Activated T-helper 2 cell treated with anti-CD3 and anti-CD28 coated beads, Interferon-gamma antibody, Interleukin-2, Interleukin-4, amounts not matched to agents 10 μg/mL and 5 μg/mL and 100 μg/mL, durations not matched to agents 14 hours and 24 hours and 36 hours (primary cell): ENCODE measurements around the gene CACNG4. TPM values are rescaled to one million over a fixed set of nuclear protein-coding genes. Genes with fewer than 3 reads are reported as not detected.
"Not testable (repeated sequence)": the region's sequence is repeated elsewhere in the genome, so short reads cannot be mapped to it uniquely, and the experiment has no call there.

Experiments
- DNase-seq: peaks from one replicate; pipeline ENCODE4 v3.0.0; 2021; ENCODE audit warnings: low spot score
- H3K27ac Mint-ChIP-seq: one replicate; pipeline ENCODE4 v1.8.0; 2021; ENCODE audit warnings: mixed read lengths
- H3K27me3 Mint-ChIP-seq: one replicate; pipeline ENCODE4 v1.8.0; 2021; ENCODE audit warnings: low read depth, mixed read lengths
- H3K36me3 Mint-ChIP-seq: one replicate; pipeline ENCODE4 v1.8.0; 2021; ENCODE audit warnings: low read depth, mixed read lengths
- H3K4me1 Mint-ChIP-seq: one replicate; pipeline ENCODE4 v1.8.0; 2021; ENCODE audit warnings: low read depth, mixed read lengths
- H3K4me3 Mint-ChIP-seq: one replicate; pipeline ENCODE4 v1.8.0; 2021; ENCODE audit warnings: low read depth, mild to moderate bottlenecking, moderate library complexity, mixed read lengths
- H3K9me3 Mint-ChIP-seq: one replicate; pipeline ENCODE4 v1.8.0; 2021; ENCODE audit warnings: mixed read lengths
- intact Hi-C: fragments of 100-400 bp; cut with micrococcal nuclease; formaldehyde crosslinking; loops from one replicate; pipeline ENCODE4 v1.15.1; 2023
- total RNA-seq: library from RNA; stranded (reverse); gene quantifications from 2 replicates; pipeline ENCODE4 v1.2.3, GENCODE V29; 2022

Gene CACNG4
- total RNA-seq, 1 donor from 2014 or later, result not detected

DNA sequence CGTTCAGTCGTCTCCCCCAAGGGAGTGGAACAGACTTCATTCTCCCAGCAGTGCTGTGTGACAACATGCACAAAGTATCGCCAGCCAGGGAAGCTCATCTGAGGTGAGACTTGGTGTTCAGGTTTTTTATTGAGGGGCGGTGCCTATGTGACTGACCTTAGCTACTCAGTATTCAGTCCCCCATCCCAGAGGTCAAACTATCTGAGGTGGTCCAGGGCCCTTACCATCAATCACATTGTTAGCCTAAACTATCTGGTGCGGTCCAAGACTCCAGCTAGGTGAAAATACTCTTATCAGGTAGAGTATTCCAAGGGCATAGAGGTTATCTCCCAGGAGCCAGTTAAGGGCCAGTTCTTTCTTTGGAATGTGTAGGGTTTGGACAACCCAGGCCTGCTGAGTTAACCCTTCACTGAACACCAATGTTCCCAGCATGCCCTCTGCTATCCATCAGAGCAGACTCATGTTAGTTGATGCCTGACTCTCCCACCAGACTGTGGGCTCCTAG is 74.4 kb downstream of the CACNG4 start:
- intact Hi-C loops, result no loop called here
- H3K9me3 Mint-ChIP-seq, result no peaks in the 10 kb centered on the region
- no peaks in the 10 kb centered on the region for H3K36me3 Mint-ChIP-seq
- no peak for DNase-seq
- no peak overlapping the region for H3K4me3 Mint-ChIP-seq
- peaks cover 4% of the 10 kb centered on the region for H3K4me1 Mint-ChIP-seq
- H3K27ac Mint-ChIP-seq, result no peak overlapping the region
- H3K27me3 Mint-ChIP-seq, result no peaks in the 10 kb centered on the region

GRCh38 chr17:67040652-67041051 is 76.1 kb downstream of the CACNG4 start:
- Mint-ChIP-seq H3K36me3 (no peaks in the 10 kb centered on the region), H3K27ac (no peak overlapping the region), H3K4me1 (peaks cover 1% of the 10 kb centered on the region), H3K4me3 (no peak overlapping the region), H3K9me3 (no peaks in the 10 kb centered on the region), H3K27me3 (no peaks in the 10 kb centered on the region)
- DNase-seq, result no peak
- intact Hi-C loops, result no loop called here

DNA sequence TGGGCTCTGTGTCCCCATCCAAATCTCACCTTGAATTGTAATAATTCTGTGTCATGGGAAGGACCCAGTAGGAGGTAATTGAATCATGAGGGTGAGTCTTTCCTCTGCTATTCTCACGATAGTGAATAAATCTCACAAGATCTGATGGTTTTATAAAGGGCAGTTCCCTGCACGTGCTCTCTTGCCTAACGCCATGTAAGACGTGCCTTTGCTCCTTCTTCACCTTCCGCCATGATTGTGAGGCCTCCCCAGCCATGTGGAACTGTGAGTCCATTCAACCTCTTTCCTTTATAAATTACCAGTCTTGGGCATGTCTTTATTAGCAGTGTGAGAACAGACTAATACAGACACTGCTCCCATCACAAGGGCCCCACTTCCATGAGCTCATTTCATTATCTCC is 76.6 kb downstream of the CACNG4 start:
- H3K36me3 Mint-ChIP-seq, H3K9me3 Mint-ChIP-seq, H3K4me1 Mint-ChIP-seq, DNase-seq, H3K4me3 Mint-ChIP-seq, H3K27ac Mint-ChIP-seq, intact Hi-C loops, H3K27me3 Mint-ChIP-seq: not testable (repeated sequence)

GRCh38 chr17:67041531-67041930 is 77.0 kb downstream of the CACNG4 start:
- Mint-ChIP-seq H3K27ac (no peak overlapping the region), H3K36me3 (no peaks in the 10 kb centered on the region), H3K4me1 (no peaks in the 10 kb centered on the region), H3K9me3 (no peaks in the 10 kb centered on the region), H3K27me3 (no peaks in the 10 kb centered on the region), H3K4me3 (no peak overlapping the region)
- DNase-seq, result no peak
- intact Hi-C loops, result no loop called here

DNA sequence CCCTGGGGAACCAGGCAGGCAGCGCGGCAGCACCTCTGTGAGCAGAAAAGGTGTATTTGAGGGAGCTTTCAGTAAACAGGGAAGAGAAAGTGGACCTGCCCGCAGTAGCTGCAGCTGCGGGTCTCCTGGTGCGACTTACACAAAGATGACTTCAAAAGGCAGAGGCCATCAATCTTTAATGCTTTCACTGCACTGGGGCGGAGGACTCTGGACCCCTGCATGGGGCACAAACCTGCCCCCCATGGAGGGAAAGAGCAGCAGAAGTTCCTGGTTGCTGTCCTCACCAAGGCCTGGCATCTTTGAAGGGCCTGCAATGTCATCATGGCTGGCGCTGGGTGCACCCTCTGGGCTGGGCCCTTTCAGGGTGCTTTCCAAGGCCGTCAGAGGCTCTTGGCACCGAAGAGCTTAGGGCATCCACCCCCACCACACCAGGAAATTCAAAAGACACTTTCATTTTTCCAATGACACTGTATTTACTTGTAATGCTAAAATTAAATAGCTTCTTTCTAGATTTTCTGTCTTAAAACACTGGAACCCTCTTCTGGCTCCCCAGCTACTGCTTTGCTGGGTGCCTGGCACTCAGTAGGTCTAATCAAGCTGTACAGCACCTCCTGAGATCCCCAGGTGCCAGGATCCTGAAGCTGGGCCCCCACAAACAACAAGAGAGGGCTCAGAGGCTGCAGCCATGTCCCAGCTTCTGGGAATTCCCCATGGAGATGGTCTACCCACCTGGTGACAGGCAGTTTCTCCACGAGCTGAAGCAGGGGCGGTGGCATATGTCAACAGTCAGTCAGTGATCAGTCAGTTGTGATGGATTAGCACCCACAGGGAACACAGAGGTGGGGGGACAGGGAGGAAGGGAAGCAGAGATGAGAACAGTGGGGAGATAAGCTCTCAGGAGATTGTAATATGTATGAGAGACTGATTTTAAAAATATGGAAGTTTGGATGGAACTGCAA is 77.7 kb downstream of the CACNG4 start:
- Mint-ChIP-seq H3K27ac (no peak overlapping the region), H3K36me3 (no peaks in the 10 kb centered on the region), H3K9me3 (no peaks in the 10 kb centered on the region), H3K4me3 (no peak overlapping the region), H3K4me1 (no peaks in the 10 kb centered on the region), H3K27me3 (peaks cover 1% of the 10 kb centered on the region)
- DNase-seq, result no peak
- intact Hi-C loops, result no loop called here

DNA sequence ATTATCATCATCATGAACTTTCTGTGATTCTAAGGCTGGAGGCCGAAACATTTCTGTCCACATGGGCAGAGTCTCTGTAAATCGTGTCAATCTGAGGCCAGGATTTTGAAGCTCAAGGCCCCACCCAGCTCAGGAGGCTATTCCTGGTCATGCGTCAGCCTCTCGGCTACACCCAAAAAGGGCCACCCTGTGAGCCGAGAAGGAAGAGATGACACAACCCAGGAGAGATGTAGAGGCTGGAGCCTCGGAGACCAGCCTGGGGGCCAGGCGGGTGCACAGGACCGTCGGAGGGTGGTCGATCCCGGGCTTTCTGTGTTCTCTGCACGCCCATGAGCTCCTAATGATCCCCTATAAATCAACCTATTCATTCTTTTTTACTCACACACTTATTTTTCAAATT is 78.8 kb downstream of the CACNG4 start:
- no peak overlapping the region for H3K4me3 Mint-ChIP-seq
- peaks cover 9% of the 10 kb centered on the region for H3K9me3 Mint-ChIP-seq
- peaks cover 1% of the 10 kb centered on the region for H3K27me3 Mint-ChIP-seq
- no peak overlapping the region for H3K27ac Mint-ChIP-seq
- H3K36me3 Mint-ChIP-seq, result no peaks in the 10 kb centered on the region
- no peaks in the 10 kb centered on the region for H3K4me1 Mint-ChIP-seq
- intact Hi-C loops, result no loop called here
- no peak for DNase-seq

DNA sequence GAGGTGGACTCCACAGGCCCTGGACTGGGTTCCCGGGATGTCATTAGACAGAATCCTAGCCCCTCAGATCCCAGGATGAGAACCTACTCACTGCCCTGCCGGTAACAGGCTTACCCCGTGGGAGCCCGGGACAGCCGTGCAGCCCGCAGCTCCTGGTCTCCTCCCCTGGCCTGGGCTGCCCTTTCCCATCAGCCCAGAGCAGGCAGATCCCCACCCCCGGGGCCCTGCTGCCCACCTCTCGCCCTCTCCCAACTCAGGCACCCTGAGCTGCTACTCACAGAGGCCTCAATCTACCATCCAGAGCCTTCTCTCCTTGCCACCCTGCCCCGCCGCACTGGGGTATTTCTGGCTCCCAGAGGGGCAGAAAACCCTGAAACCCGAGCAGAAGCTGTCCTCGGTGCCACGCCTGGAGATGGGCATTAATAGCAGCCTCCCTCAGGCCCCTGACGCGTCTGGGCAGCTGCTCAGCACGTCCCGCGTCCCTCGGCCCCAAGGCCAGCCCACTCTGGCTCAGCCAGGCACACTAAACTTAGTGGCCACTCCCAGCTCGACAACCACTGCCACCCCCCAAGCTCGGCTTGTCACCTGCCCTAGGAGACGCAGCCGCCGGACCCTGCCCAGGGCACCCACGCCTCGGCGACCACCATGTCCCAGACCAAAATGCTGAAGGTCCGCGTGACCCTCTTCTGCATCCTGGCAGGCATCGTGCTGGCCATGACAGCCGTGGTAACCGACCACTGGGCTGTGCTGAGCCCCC is 79.7 kb downstream of the CACNG4 start, which contains the start of gene CACNG1:
Gene CACNG1 (plus strand): TSS at position 539 of the 757 bp plus-strand sequence. CDS start 107 bp downstream, at position 646.
- Mint-ChIP-seq H3K9me3 (peaks cover 18% of the 10 kb centered on the region), H3K4me3 (no peak within 1 kb of the TSS), H3K36me3 (no peaks in the 10 kb centered on the region), H3K27me3 (peaks cover 1% of the 10 kb centered on the region), H3K27ac (no peak within 1 kb of the TSS), H3K4me1 (no peaks in the 10 kb centered on the region)
- no peak for DNase-seq
- intact Hi-C loops, result no loop called here

DNA sequence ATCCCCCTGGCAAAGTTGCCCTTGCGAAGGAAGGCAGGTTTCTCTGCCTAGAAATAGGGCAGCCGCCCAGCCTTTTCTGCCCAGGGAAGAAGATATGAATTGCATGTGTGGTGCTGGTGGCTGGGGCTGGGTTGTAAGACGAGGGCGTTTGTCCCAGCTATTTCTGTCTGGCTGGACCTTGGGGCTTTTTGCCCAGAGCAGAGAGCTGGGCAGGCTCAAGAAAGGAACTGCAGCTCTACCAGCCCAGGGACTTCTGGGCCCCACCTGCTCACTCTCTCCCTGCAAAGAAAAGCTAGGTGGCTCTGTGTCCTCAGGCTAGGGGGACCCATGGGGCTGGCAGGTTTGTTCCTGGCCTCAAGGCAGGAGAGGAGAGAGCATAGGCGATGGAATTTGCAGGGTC is 80.4 kb downstream of the CACNG4 start:
- H3K4me1 Mint-ChIP-seq, result no peaks in the 10 kb centered on the region
- intact Hi-C loops, result no loop called here
- H3K4me3 Mint-ChIP-seq, result no peak overlapping the region
- peaks cover 23% of the 10 kb centered on the region for H3K9me3 Mint-ChIP-seq
- no peaks in the 10 kb centered on the region for H3K36me3 Mint-ChIP-seq
- DNase-seq, result no peak
- peaks cover 1% of the 10 kb centered on the region for H3K27me3 Mint-ChIP-seq
- no peak overlapping the region for H3K27ac Mint-ChIP-seq

DNA sequence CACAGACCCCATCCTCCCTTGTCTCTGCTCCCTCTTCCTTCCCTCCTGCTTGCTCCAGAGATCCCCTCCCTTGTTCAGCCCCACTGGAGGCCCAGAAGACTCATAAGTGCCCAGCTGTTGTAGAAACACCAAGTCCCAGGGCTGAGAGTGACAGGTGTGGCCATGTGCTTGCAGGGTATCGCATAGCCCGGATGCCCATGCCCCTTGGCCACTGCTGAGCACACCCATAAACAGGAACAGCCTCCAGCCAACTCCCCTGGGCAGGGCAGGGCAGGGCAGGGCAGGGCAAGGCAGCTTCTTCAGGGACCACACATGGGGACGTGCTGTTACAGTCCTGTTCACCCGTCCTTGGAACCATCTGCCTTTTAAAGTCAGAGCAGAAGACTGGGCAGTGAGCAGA is 81.9 kb downstream of the CACNG4 start:
- Mint-ChIP-seq H3K27me3 (peaks cover 1% of the 10 kb centered on the region), H3K27ac (no peak overlapping the region), H3K4me3 (no peak overlapping the region), H3K9me3 (peaks cover 23% of the 10 kb centered on the region), H3K36me3 (no peaks in the 10 kb centered on the region), H3K4me1 (no peaks in the 10 kb centered on the region)
- DNase-seq, result no peak
- intact Hi-C loops, result no loop called here

DNA sequence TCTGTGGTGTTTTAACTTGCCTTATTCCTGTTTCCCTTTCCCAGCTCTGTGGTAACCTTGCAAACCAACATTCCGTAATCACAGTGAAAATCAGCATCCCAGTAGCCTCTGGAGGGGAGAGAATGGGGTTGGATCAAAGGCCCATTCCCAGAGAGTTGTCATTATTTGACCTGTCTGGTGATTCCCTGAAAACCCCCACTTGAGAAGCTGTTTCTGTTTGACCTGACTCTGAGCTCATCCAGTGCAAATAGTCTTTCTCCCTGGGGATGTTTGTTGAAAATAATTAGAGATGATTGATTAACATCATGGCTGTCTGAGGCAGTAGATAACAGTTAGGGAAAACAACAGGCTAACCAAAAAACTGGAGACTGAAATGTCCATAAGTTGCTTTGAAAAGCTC is 82.9 kb downstream of the CACNG4 start:
- Mint-ChIP-seq H3K27me3 (peaks cover 1% of the 10 kb centered on the region), H3K27ac (no peak overlapping the region), H3K36me3 (no peaks in the 10 kb centered on the region), H3K9me3 (peaks cover 23% of the 10 kb centered on the region), H3K4me3 (no peak overlapping the region), H3K4me1 (no peaks in the 10 kb centered on the region)
- no peak for DNase-seq
- intact Hi-C loops, result no loop called here

DNA sequence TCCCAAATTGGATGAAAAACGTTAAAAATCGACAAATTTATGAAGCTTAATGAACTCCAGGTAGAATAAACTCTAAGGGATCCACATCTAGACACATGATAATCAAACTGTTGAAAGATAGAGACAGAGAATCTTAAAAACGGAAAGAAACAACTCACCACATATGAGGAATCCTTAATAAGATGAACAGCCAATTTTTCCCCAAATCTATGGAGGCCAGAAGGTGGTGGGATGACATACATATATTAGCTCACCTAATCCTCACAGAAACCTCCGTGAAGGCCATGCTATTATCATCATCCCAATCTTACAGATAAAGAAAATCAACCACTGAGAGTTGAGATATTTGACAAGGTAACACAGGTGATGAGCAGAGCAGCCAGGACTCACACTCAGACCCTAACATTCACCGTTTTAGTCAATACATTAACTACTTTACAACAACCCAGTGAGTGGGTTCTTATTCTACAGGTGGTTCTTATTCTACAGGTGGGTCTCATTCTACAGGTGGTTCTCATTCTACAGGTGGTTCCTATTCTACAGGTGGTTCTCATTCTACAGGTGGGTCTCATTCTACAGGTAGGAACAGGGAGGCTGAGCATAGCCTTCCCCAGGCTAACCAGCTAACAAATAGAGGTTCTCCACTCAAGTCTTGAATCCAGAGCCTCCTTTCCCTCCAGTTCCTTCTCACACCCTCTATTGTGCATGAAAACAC is 84.7 kb downstream of the CACNG4 start:
- intact Hi-C loops, result no loop called here
- no peak for DNase-seq
- no peak overlapping the region for H3K27ac Mint-ChIP-seq
- no peaks in the 10 kb centered on the region for H3K4me1 Mint-ChIP-seq
- no peak overlapping the region for H3K4me3 Mint-ChIP-seq
- H3K9me3 Mint-ChIP-seq, result peaks cover 23% of the 10 kb centered on the region
- H3K27me3 Mint-ChIP-seq, result peaks cover 1% of the 10 kb centered on the region
- H3K36me3 Mint-ChIP-seq, result no peaks in the 10 kb centered on the region

DNA sequence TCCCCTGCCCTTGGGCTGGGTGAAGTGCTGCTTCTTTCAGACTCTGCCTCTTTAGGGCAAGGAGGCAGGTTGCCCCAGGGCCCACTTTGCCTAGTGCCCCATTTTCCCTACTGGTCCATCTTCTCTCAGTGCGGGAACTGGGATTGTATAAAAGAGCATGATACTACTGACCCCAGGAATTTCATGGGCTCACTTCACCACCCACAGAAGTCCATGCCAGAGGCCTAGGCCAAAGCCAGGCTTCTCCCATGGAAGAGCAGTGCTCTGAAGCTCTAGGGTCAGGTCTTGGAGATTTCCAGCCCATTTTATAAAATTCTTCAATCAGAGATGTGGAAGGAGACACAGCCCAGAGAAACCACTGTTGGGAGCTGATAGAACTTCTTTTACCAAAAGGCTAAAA is 85.6 kb downstream of the CACNG4 start:
- Mint-ChIP-seq H3K27me3 (peaks cover 1% of the 10 kb centered on the region), H3K36me3 (no peaks in the 10 kb centered on the region), H3K4me1 (no peaks in the 10 kb centered on the region), H3K9me3 (peaks cover 23% of the 10 kb centered on the region), H3K27ac (no peak overlapping the region), H3K4me3 (no peak overlapping the region)
- intact Hi-C loops, result no loop called here
- DNase-seq, result no peak
